KMS-11 (cell line): ENCODE data around the gene BTBD9.

ENCODE experiments used
- H2AFZ ChIP-seq: fragments of 200-600 bp; sonication (generic); 2 replicates; pipeline ENCODE4 v1.6.1; 2016; ENCODE audit warnings: antibody characterized with exemption, mixed run types, low read depth
- H3K27ac ChIP-seq: fragments of 200-600 bp; sonication (generic); 2 replicates; pipeline ENCODE4 v1.6.1; 2016; ENCODE audit warnings: mild to moderate bottlenecking, mixed run types
- H3K27me3 ChIP-seq: fragments of 200-600 bp; sonication (generic); 2 replicates; pipeline ENCODE4 v1.6.1; 2017; ENCODE audit warnings: mild to moderate bottlenecking, low read depth, mixed run types, moderate library complexity; ENCODE audit not compliant: insufficient read depth
- H3K36me3 ChIP-seq: fragments of 200-600 bp; sonication (generic); 2 replicates; pipeline ENCODE4 v1.6.1; 2017; ENCODE audit warnings: mild to moderate bottlenecking, mixed run types; ENCODE audit not compliant: insufficient read depth
- H3K4me1 ChIP-seq: fragments of 200-600 bp; sonication (generic); 2 replicates; pipeline ENCODE4 v1.6.1; 2016; ENCODE audit warnings: mild to moderate bottlenecking, low read depth, mixed run types; ENCODE audit not compliant: poor library complexity, severe bottlenecking
- H3K4me2 ChIP-seq: fragments of 200-600 bp; sonication (generic); 2 replicates; pipeline ENCODE4 v1.7.0; 2016; ENCODE audit warnings: mild to moderate bottlenecking, mixed run types
- H3K4me3 ChIP-seq: fragments of 200-600 bp; sonication (generic); IDR thresholded peaks from 2 replicates; pipeline ENCODE4 v1.6.1; 2017; ENCODE audit warnings: low read depth, low read length, mixed read lengths; ENCODE audit not compliant: insufficient read depth
- H3K79me2 ChIP-seq: fragments of 200-600 bp; sonication (generic); 2 replicates; pipeline ENCODE4 v1.6.1; 2016; ENCODE audit warnings: low read depth, mixed run types; ENCODE audit not compliant: insufficient read depth
- H3K9ac ChIP-seq: fragments of 200-600 bp; sonication (generic); 2 replicates; pipeline ENCODE4 v1.6.1; 2016; ENCODE audit warnings: mild to moderate bottlenecking, mixed run types
- H4K20me1 ChIP-seq: fragments of 200-600 bp; sonication (generic); 2 replicates; pipeline ENCODE4 v1.6.1; 2016; ENCODE audit warnings: mild to moderate bottlenecking, mixed run types; ENCODE audit not compliant: insufficient read depth
- TF ChIP-seq, protein P1 (sequence below): fragments of 200-600 bp; sonication (generic); conservative IDR thresholded peaks from 2 replicates; pipeline ENCODE4 v1.6.1; 2017; ENCODE audit warnings: low read depth, mild to moderate bottlenecking, antibody characterized with exemption, low read length, moderate library complexity, mixed read lengths

The BTBD9 gene

DNA sequence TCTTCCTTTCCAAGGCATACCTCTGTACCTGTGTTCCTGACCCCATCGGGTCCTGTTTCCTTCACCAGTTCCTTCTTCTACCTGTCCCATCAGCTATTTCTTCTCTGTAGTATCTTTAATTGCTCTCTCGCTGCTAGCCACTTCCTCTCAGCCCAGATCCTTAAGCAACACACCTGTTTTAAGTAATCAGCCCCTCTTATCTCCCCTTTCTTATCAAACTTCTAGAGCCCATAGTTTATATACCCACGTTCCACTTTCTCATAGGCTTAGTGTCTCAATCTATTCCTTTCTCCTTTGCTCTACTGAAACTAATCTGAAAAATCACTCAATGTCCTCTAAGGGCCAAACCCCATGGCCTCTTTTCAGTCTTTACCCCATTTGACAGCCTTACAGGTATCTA lies 239.6 kb downstream of the BTBD9 start:
- Histone ChIP-seq H4K20me1 (no peaks in the 10 kb centered on the region), H3K27me3 (no peaks in the 10 kb centered on the region)
- TF ChIP-seq, protein P1, sequence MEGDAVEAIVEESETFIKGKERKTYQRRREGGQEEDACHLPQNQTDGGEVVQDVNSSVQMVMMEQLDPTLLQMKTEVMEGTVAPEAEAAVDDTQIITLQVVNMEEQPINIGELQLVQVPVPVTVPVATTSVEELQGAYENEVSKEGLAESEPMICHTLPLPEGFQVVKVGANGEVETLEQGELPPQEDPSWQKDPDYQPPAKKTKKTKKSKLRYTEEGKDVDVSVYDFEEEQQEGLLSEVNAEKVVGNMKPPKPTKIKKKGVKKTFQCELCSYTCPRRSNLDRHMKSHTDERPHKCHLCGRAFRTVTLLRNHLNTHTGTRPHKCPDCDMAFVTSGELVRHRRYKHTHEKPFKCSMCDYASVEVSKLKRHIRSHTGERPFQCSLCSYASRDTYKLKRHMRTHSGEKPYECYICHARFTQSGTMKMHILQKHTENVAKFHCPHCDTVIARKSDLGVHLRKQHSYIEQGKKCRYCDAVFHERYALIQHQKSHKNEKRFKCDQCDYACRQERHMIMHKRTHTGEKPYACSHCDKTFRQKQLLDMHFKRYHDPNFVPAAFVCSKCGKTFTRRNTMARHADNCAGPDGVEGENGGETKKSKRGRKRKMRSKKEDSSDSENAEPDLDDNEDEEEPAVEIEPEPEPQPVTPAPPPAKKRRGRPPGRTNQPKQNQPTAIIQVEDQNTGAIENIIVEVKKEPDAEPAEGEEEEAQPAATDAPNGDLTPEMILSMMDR, result no peak

GRCh38 chr6:38396209-38396608 lies 243.5 kb downstream of the BTBD9 start:
- H4K20me1 ChIP-seq, result no peaks in the 10 kb centered on the region
- no peaks in the 10 kb centered on the region for H3K79me2 ChIP-seq
- TF ChIP-seq, protein P1, result no peak
- H3K4me1 ChIP-seq, result no peaks in the 10 kb centered on the region
- no peak overlapping the region for H3K4me3 ChIP-seq
- no peak overlapping the region for H3K9ac ChIP-seq
- no peak overlapping the region for H2AFZ ChIP-seq
- no peak overlapping the region for H3K4me2 ChIP-seq
- no peaks in the 10 kb centered on the region for H3K36me3 ChIP-seq
- no peaks in the 10 kb centered on the region for H3K27me3 ChIP-seq
- no peak overlapping the region for H3K27ac ChIP-seq

More for the DNA sequence above, 239.6 kb downstream of the BTBD9 start:
- no peak overlapping the region for H3K9ac ChIP-seq
- no peak overlapping the region for H3K27ac ChIP-seq
- no peaks in the 10 kb centered on the region for H3K36me3 ChIP-seq
- no peaks in the 10 kb centered on the region for H3K4me1 ChIP-seq
- no peak overlapping the region for H2AFZ ChIP-seq
- H3K4me2 ChIP-seq, result no peak overlapping the region
- no peak overlapping the region for H3K4me3 ChIP-seq
- no peaks in the 10 kb centered on the region for H3K79me2 ChIP-seq

DNA sequence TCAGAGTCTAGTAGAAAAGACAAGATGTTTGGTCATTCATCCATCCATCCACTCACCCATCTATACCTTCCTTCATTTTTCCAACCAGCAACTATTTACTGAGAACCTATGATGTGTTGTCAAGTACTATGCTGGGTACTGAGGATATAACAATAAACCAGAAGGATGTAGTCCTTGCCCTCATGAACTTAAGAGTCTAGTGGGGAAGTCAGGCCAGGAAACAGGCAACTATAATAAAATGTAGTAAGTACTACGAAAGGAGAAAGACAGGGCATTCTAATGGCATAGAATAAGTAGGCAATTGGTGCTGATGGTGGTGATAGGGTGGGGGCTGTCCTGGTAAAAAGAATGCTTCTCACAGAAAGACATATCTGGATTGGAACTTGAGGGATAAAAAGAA lies 245.7 kb downstream of the BTBD9 start:
- no peaks in the 10 kb centered on the region for H4K20me1 ChIP-seq
- no peaks in the 10 kb centered on the region for H3K27me3 ChIP-seq
- no peak overlapping the region for H3K4me3 ChIP-seq
- no peak overlapping the region for H3K4me2 ChIP-seq
- no peak overlapping the region for H3K27ac ChIP-seq
- H3K9ac ChIP-seq, result no peak overlapping the region
- TF ChIP-seq, protein P1, result no peak
- no peaks in the 10 kb centered on the region for H3K4me1 ChIP-seq
- no peaks in the 10 kb centered on the region for H3K36me3 ChIP-seq
- no peak overlapping the region for H2AFZ ChIP-seq
- H3K79me2 ChIP-seq, result no peaks in the 10 kb centered on the region

GRCh38 chr6:38391626-38392579 lies 247.8 kb downstream of the BTBD9 start:
- TF ChIP-seq, protein P1, result no peak
- H3K36me3 ChIP-seq, result no peaks in the 10 kb centered on the region
- H3K79me2 ChIP-seq, result no peaks in the 10 kb centered on the region
- H4K20me1 ChIP-seq, result no peaks in the 10 kb centered on the region
- no peak overlapping the region for H2AFZ ChIP-seq
- no peak overlapping the region for H3K4me2 ChIP-seq
- H3K4me1 ChIP-seq, result no peaks in the 10 kb centered on the region
- H3K9ac ChIP-seq, result no peak overlapping the region
- H3K27me3 ChIP-seq, result no peaks in the 10 kb centered on the region
- H3K27ac ChIP-seq, result no peak overlapping the region
- no peak overlapping the region for H3K4me3 ChIP-seq
